ENCODE data around the gene YJU2. TPM values are rescaled to one million over a fixed set of nuclear protein-coding genes. Genes with fewer than 3 reads are reported as not detected.

YJU2 gene
- total RNA-seq, 1 donor from 2014 or later: 8.7 TPM

DNA sequence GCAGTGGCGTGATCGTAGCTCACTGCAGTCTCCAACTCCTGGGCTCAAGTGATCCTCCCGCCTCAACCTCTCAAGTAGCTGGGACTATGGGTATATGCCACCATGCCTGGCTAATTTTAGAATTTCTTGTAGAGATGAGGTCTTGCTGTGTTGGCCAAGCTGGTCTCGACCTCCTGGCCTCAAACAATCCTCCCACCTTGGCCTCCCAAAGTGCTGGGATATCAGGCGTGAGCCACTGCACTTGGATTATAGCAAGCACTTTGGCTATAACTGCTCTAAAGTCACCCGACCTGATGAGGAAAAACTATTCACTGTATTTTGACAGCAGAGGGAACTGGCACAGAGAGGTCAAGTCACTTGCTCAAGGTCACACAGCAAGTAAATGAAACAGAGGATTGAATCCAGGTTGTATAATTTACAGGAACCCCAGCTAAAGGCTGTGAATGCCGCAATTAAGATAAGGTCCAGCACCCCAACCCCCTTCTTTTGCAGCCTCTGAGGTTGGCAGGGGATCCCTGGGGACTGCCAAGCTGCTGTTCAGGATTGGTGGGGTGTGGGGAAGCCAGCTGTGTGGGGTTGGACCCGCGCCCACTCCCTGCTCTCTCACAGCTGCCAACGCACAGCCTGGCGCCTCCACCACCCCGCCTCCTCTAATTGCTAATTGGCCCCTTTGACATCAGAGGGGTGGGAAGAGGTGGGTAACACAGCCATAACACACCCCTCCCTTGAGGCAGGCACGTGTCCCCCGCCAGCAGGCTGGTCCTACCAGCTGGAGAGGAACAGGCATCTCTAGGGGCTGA, 49.3 kb downstream of the YJU2 start:
- Mint-ChIP-seq H3K27ac (no peak overlapping the region), H3K27me3 (ENCODE audit: insufficient read depth, low read depth) (peaks cover 4% of the 10 kb centered on the region), H3K4me1 (peaks cover 9% of the 10 kb centered on the region), H3K4me3 (no peak overlapping the region), H3K9me3 (peaks cover 2% of the 10 kb centered on the region), H3K36me3 (no peaks in the 10 kb centered on the region)
- no peak overlapping the region for H3K27ac ChIP-seq
- no peaks in the 10 kb centered on the region for H3K27me3 ChIP-seq
- no peak overlapping the region for H3K9ac ChIP-seq
- no peaks in the 10 kb centered on the region for H4K20me1 ChIP-seq (ENCODE audit: low read depth)
- H3K79me2 ChIP-seq (ENCODE audit: low read depth): no peaks in the 10 kb centered on the region
- H3K4me3 ChIP-seq: no peak overlapping the region
- no peak for TF ChIP-seq EZH2phosphoT487 (IDR thresholded peaks at IDR 0.05)
- no peak for TF ChIP-seq EZH2 (IDR thresholded peaks at IDR 0.05)
- TF ChIP-seq, protein P1, sequence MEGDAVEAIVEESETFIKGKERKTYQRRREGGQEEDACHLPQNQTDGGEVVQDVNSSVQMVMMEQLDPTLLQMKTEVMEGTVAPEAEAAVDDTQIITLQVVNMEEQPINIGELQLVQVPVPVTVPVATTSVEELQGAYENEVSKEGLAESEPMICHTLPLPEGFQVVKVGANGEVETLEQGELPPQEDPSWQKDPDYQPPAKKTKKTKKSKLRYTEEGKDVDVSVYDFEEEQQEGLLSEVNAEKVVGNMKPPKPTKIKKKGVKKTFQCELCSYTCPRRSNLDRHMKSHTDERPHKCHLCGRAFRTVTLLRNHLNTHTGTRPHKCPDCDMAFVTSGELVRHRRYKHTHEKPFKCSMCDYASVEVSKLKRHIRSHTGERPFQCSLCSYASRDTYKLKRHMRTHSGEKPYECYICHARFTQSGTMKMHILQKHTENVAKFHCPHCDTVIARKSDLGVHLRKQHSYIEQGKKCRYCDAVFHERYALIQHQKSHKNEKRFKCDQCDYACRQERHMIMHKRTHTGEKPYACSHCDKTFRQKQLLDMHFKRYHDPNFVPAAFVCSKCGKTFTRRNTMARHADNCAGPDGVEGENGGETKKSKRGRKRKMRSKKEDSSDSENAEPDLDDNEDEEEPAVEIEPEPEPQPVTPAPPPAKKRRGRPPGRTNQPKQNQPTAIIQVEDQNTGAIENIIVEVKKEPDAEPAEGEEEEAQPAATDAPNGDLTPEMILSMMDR (IDR thresholded peaks at IDR 0.05): no peak
- no peaks in the 10 kb centered on the region for H3K36me3 ChIP-seq
- H3K4me1 ChIP-seq: peaks cover 6% of the 10 kb centered on the region
- H3F3A ChIP-seq (ENCODE audit: low read depth): no peaks in the 10 kb centered on the region
- no peak for DNase-seq (ENCODE audit: low spot score)
- no peaks in the 10 kb centered on the region for H3K9me3 ChIP-seq (ENCODE audit: low read depth)
- no peak overlapping the region for H3K4me2 ChIP-seq
- no peak overlapping the region for H2AFZ ChIP-seq (replicated peaks)

DNA sequence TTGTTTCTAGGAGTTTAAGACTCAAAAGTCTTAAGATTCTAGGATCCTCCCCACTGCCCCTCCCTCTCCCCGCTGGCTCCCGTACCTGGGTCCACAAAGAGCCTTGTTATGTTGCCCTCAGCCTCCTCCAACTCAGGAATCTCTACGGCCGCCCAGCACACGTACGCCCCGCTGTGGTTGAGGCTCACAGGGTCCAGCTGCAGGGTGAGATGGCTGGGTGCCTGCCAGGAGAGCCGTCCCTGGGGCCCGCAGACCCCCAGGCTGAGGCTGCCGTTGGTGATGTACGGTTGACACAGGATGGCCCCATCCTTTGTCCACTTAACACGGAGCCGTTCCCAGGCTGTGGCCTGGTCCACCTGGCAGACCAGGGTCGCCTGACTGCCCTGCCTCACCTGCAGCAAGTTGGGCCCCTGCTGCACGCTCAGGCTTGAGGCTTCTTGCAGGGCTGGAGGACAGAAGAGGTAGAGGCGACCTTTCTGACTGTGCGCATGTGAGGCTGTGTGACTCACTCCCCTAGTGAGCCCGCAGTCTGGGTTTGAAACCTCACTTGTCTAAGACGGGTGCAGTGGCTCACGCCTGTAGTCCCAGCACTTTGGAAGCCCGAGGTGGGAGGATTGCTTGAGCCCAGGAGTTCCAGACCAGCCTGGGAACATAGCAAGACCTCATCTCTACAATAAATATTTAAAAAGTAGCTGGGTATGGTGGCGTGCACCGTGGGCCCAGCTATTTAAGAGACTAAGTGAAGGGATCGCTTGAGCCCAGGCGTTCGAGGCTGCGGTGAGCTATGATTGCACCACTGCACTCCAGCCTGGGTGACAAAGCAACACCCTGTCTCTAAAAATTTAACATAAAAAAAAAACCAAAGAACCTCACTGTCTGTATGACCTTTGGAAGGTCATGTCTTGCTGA, 51.3 kb downstream of the YJU2 start:
- no peak overlapping the region for H3K4me3 ChIP-seq
- DNase-seq (ENCODE audit: low spot score): peak; percentile 19
- no peaks in the 10 kb centered on the region for H3K79me2 ChIP-seq (ENCODE audit: low read depth)
- H4K20me1 ChIP-seq (ENCODE audit: low read depth): no peaks in the 10 kb centered on the region
- H3K36me3 ChIP-seq: no peaks in the 10 kb centered on the region
- no peak overlapping the region for H3K4me2 ChIP-seq
- Mint-ChIP-seq H3K27me3 (ENCODE audit: insufficient read depth, low read depth) (peaks cover 6% of the 10 kb centered on the region), H3K9me3 (peaks cover 2% of the 10 kb centered on the region), H3K27ac (no peak overlapping the region), H3K36me3 (no peaks in the 10 kb centered on the region), H3K4me3 (no peak overlapping the region), H3K4me1 (peaks cover 8% of the 10 kb centered on the region)
- no peaks in the 10 kb centered on the region for H3K9me3 ChIP-seq (ENCODE audit: low read depth)
- H3K4me1 ChIP-seq: peaks cover 10% of the 10 kb centered on the region
- no peak overlapping the region for H3K9ac ChIP-seq
- TF ChIP-seq, protein P1 (IDR thresholded peaks at IDR 0.05): peak; percentile 11
- TF ChIP-seq EZH2phosphoT487 (IDR thresholded peaks at IDR 0.05) (no peak), EZH2 (IDR thresholded peaks at IDR 0.05) (no peak)
- H3K27me3 ChIP-seq: no peaks in the 10 kb centered on the region
- H2AFZ ChIP-seq (replicated peaks): peak overlapping the region; percentile 26
- H3F3A ChIP-seq (ENCODE audit: low read depth): peaks cover 5% of the 10 kb centered on the region
- no peak overlapping the region for H3K27ac ChIP-seq

DNA sequence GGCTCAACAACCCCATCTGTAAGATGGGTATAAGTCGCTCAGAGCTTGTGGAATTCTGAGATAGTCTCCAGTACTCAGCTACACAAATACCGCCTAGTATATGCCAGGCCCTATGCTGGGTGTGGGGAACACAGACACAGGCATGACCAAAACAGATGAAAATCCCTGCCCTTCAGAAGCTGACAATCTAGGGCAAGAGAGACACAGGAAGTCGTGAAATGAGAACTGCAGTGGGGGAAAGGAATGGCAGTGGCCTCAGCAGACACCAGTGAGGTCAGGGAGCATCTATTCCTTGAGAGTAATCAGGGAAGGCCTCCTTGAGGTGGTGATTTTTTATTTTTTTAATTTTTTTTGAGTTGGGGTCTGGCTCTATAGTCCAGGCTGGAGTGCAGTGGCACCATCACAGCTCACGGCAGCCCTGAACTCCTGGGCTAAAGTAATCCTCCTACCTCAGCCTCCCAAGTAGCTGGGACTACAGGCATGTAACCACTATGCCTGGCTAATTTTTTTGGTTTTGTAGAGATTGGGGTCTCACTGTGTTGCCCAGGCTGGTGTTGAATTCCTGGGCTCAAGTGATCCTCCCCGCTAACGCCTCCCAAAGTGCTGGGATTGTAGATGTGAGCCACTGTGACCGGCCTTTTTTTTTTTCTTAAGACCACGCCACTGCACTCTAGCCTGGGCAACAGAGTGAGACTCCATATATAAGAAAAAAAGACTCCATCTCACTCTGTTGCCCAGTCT, 52.1 kb downstream of the YJU2 start:
- Histone ChIP-seq H3K36me3 (no peaks in the 10 kb centered on the region), H4K20me1 (ENCODE audit: low read depth) (no peaks in the 10 kb centered on the region), H3F3A (ENCODE audit: low read depth) (peaks cover 5% of the 10 kb centered on the region), H2AFZ (replicated peaks) (no peak overlapping the region), H3K27me3 (no peaks in the 10 kb centered on the region), H3K4me2 (no peak overlapping the region), H3K27ac (no peak overlapping the region), H3K9ac (no peak overlapping the region), H3K4me3 (no peak overlapping the region), H3K9me3 (ENCODE audit: low read depth) (no peaks in the 10 kb centered on the region), H3K79me2 (ENCODE audit: low read depth) (no peaks in the 10 kb centered on the region), H3K4me1 (peaks cover 10% of the 10 kb centered on the region)
- Mint-ChIP-seq H3K36me3 (no peaks in the 10 kb centered on the region), H3K4me1 (peaks cover 8% of the 10 kb centered on the region), H3K27me3 (ENCODE audit: insufficient read depth, low read depth) (peaks cover 6% of the 10 kb centered on the region), H3K27ac (no peak overlapping the region), H3K9me3 (peaks cover 2% of the 10 kb centered on the region), H3K4me3 (no peak overlapping the region)
- TF ChIP-seq EZH2 (IDR thresholded peaks at IDR 0.05): no peak
- TF ChIP-seq EZH2phosphoT487 (IDR thresholded peaks at IDR 0.05): no peak
- TF ChIP-seq, protein P1 (IDR thresholded peaks at IDR 0.05): no peak
- DNase-seq (ENCODE audit: low spot score): no peak

Data from neural progenitor cell (in vitro differentiated cells).